GM12878 (cell line): Measurements from ENCODE around the gene CLEC6A. TPM values are rescaled to one million over a fixed set of nuclear protein-coding genes. Genes with fewer than 3 reads are reported as not detected.
"Not testable (repeated sequence)": the region's sequence is repeated elsewhere in the genome, so short reads cannot be mapped to it uniquely, and the experiment has no call there.

Experiments used
- ATAC-seq: fragments of 200-7000 bp; cut with Tn5 transposase; 3 replicates; pipeline ENCODE4 v1.9.1; 2020; ENCODE audit warnings: mild to moderate bottlenecking, moderate library complexity
- BruUV-seq: library from RNA; stranded (reverse); fragments of 400-500 nt; replicated peaks from 2 replicates; lab custom pipeline; 2021; lab: Mats Ljungman, UMichigan
- CTCF ChIA-PET: fragments of 300-600 bp; sonication (Branson Sonifier 250); formaldehyde crosslinking; extraction: SDS; loops from one replicate; lab custom pipeline; 2021; ENCODE audit warnings: inconsistent platforms; lab: Yijun Ruan, JAX
- POLR2A ChIA-PET: fragments of 350-600 bp; formaldehyde crosslinking; extraction: SDS; loops from one replicate; lab custom pipeline; 2021; ENCODE audit warnings: inconsistent platforms; lab: Charles Lee
- RAD21 ChIA-PET: fragments of 300-600 bp; sonication (Branson Sonifier 250); formaldehyde crosslinking; loops from one replicate; lab custom pipeline; 2023; ENCODE audit warnings: antibody characterized with exemption; ENCODE audit not compliant: unreplicated experiment; lab: Charles Lee
- SMC1A ChIA-PET: fragments of 300-600 bp; sonication (Branson Sonifier 250); formaldehyde crosslinking; loops from one replicate; lab custom pipeline; 2023; ENCODE audit not compliant: unreplicated experiment, uncharacterized antibody; lab: Charles Lee
- DNase-seq: peaks from one replicate; pipeline ENCODE4 v3.0.0-alpha.2; 2011; ENCODE audit warnings: low read depth, low spot score
- FAIRE-seq: peaks from 3 replicates; lab custom pipeline; 2011; peaks lifted over from hg19 to GRCh38; lab: Jason Lieb, UNC
- H2AFZ ChIP-seq: 2 replicates; pipeline ENCODE4 v1.6.0; 2011; ENCODE audit warnings: low read depth, low read length, control low read depth; ENCODE audit not compliant: control insufficient read depth
- H3K27ac ChIP-seq: 2 replicates; pipeline ENCODE4 v1.5.1; 2011; ENCODE audit warnings: control low read depth; ENCODE audit not compliant: control insufficient read depth, insufficient read depth
- H3K27me3 ChIP-seq, 2 experiments: replicated peaks in 1 of 2; 2 replicates each; pipeline versions ENCODE4 v1.6.0 to v1.6.1; 2011; ENCODE audit warnings: low read length in 1 of 2; ENCODE audit not compliant: control insufficient read depth in 2 of 2, insufficient read depth in 2 of 2
- H3K36me3 ChIP-seq, 2 experiments: 2 replicates each; pipeline ENCODE4 v1.5.1; 2011; ENCODE audit warnings: low read length in 1 of 2; ENCODE audit not compliant: control insufficient read depth in 2 of 2, insufficient read depth in 2 of 2
- H3K4me1 ChIP-seq: 2 replicates; pipeline ENCODE4 v1.6.1; 2011; ENCODE audit warnings: mild to moderate bottlenecking, low read length, moderate library complexity, mixed read lengths; ENCODE audit not compliant: control insufficient read depth, insufficient read depth
- H3K4me2 ChIP-seq: 2 replicates; pipeline ENCODE4 v1.6.0; 2011; ENCODE audit warnings: control low read depth; ENCODE audit not compliant: control insufficient read depth, insufficient read depth
- H3K4me3 ChIP-seq: fragments of 200-600 bp; sonication (generic); 2 replicates; pipeline ENCODE4 v1.5.1; 2016
- H3K79me2 ChIP-seq: 2 replicates; pipeline ENCODE4 v1.6.0; 2011; ENCODE audit warnings: low read length; ENCODE audit not compliant: control insufficient read depth, insufficient read depth
- H3K9ac ChIP-seq: 2 replicates; pipeline ENCODE4 v1.8.0; 2011; ENCODE audit warnings: low read length, control low read depth, mixed read lengths; ENCODE audit not compliant: control insufficient read depth, insufficient read depth
- H3K9me3 ChIP-seq: replicated peaks from 3 replicates; pipeline ENCODE4 v1.5.1; 2011; ENCODE audit warnings: mild to moderate bottlenecking, low read length; ENCODE audit not compliant: control insufficient read depth, insufficient read depth
- H4K20me1 ChIP-seq: 2 replicates; pipeline ENCODE4 v1.6.0; 2011; ENCODE audit not compliant: control insufficient read depth, insufficient read depth
- CREB1 ChIP-seq: IDR thresholded peaks from 2 replicates; pipeline ENCODE4 v1.6.1; 2012; ENCODE audit warnings: low read depth, mild to moderate bottlenecking, inconsistent platforms
- FOXK2 ChIP-seq: fragments of 450-650 bp; IDR thresholded peaks from 2 replicates; pipeline ENCODE4 v1.6.1; 2017; ENCODE audit warnings: mild to moderate bottlenecking, moderate library complexity
- IRF5 ChIP-seq: fragments of 450-650 bp; IDR thresholded peaks from 2 replicates; pipeline ENCODE4 v1.6.1; 2017; ENCODE audit warnings: borderline replicate concordance
- MEF2A ChIP-seq: IDR thresholded peaks from 2 replicates; pipeline ENCODE4 v1.6.1; 2011; ENCODE audit warnings: low read depth, mild to moderate bottlenecking, low read length, moderate library complexity; ENCODE audit not compliant: insufficient read depth
- POLR2AphosphoS2 ChIP-seq: IDR thresholded peaks from 2 replicates; pipeline ENCODE4 v1.6.1; 2011; ENCODE audit warnings: low read depth, mild to moderate bottlenecking, low read length, improper control_type of control experiment, moderate library complexity
- RELA ChIP-seq: fragments of 450-650 bp; IDR thresholded peaks from 2 replicates; pipeline ENCODE4 v1.8.0; 2014; ENCODE audit warnings: borderline replicate concordance; ENCODE audit not compliant: partially characterized antibody
- SIX5 ChIP-seq: IDR thresholded peaks from 2 replicates; pipeline ENCODE4 v1.6.1; 2011; ENCODE audit warnings: mild to moderate bottlenecking, low read depth, low read length, moderate library complexity; ENCODE audit not compliant: severe bottlenecking
- STAT1 ChIP-seq: fragments of 450-650 bp; conservative IDR thresholded peaks from 2 replicates; pipeline ENCODE4 v1.6.1; 2014; ENCODE audit warnings: antibody characterized with exemption, mild to moderate bottlenecking
- SUPT20H ChIP-seq: IDR thresholded peaks from 2 replicates; pipeline ENCODE4 v1.6.1; 2011; ENCODE audit warnings: low read depth, mild to moderate bottlenecking, low read length, moderate library complexity, borderline replicate concordance; ENCODE audit not compliant: control insufficient read depth
- YBX1 ChIP-seq: fragments of 450-650 bp; IDR thresholded peaks from 2 replicates; pipeline ENCODE4 v1.6.1; 2016; ENCODE audit warnings: antibody characterized with exemption
- ZBED1 ChIP-seq: IDR thresholded peaks from 2 replicates; pipeline ENCODE4 v1.6.1; 2016; ENCODE audit warnings: borderline replicate concordance
- WGBS: methylation state at CpG from one replicate; pipeline ENCODE4 v1.1.6; 2016; ENCODE audit warnings: low lambda C conversion rate; ENCODE audit not compliant: insufficient replicate concordance, insufficient coverage; ENCODE audit errors: missing lambda C conversion rate; 5-methylcytosine and 5-hydroxymethylcytosine counted together
- in situ Hi-C: fragments of 300-500 bp; cut with MboI; formaldehyde crosslinking; loops from 9 replicates; pipeline ENCODE4 v1.14.3; 2018; ENCODE audit warnings: mixed read lengths
- intact Hi-C: fragments of 100-400 bp; cut with micrococcal nuclease; formaldehyde crosslinking; loops from one replicate; pipeline ENCODE4 v1.14.2; 2022; ENCODE audit not compliant: unreplicated experiment
- polyA plus RNA-seq, 11 experiments: library from polyadenylated mRNA; depleted of rRNA in 4 of 11; unstranded in 6 of 11; stranded (reverse) in 5 of 11; fragments of >200 nt; fragmentation: Nextera tagmentation in 4 of 11; fragmentation: Illumina TruSeq in 1 of 11; extraction: Ambion mirVana in 4 of 11; extraction: Trizol in 1 of 11; gene quantifications; 1 replicate in 1 of 11; 2 replicates in 10 of 11; pipeline versions ENCODE4 v1.2.1 to v1.2.3, GENCODE V29; 2011 to 2016; ENCODE audit warnings: inconsistent platforms in 2 of 11, missing spikeins in 2 of 11, low read depth in 1 of 11
- total RNA-seq, 4 experiments: library from RNA; depleted of rRNA in 3 of 4; stranded (reverse); fragments of >200 nt in 3 of 4; fragmentation: Illumina TruSeq in 1 of 4; extraction: Trizol in 1 of 4; gene quantifications; 2 replicates each; pipeline versions ENCODE4 v1.2.1 to v1.2.3, GENCODE V29; 2013 to 2021
- TF ChIP-seq, protein P1 (sequence below): IDR thresholded peaks from 2 replicates; pipeline ENCODE4 v1.6.1; 2011; ENCODE audit warnings: mild to moderate bottlenecking, low read depth, low read length, moderate library complexity; ENCODE audit not compliant: insufficient replicate concordance
- TF ChIP-seq, protein P2 (sequence below): IDR thresholded peaks from 2 replicates; pipeline ENCODE4 v1.6.1; 2012; ENCODE audit warnings: low read depth, low read length, improper control_type of control experiment

The CLEC6A gene
- total and polyA plus RNA-seq, 10 of the 15 experiments (the other 5 are each of a cell fraction or from before 2014, with no cell fraction given): not detected

- CTCF ChIA-PET: interaction anchor here (1.1 to 1.6 kb wide), 2 partner anchors 12 to 19 kb away, joined by 3 to 4 read pairs; no protein-coding TSS in a partner anchor
- SMC1A ChIA-PET, in situ Hi-C loops, H3K27ac ChIP-seq, H3K9me3 ChIP-seq, H3K36me3 ChIP-seq, BruUV-seq, DNase-seq, H4K20me1 ChIP-seq, FAIRE-seq, H3K79me2 ChIP-seq, H3K4me3 ChIP-seq, H3K4me2 ChIP-seq, ATAC-seq, H2AFZ ChIP-seq, H3K4me1 ChIP-seq, intact Hi-C loops, H3K27me3 ChIP-seq, RAD21 ChIA-PET, H3K9ac ChIP-seq: not testable (repeated sequence)
- 12% methylated on average over 7 of the region's 7 CpGs for WGBS
- POLR2A ChIA-PET: interaction anchor here (0.5 kb wide), 1 partner anchor 270 kb away, joined by 8 read pairs; no protein-coding TSS in a partner anchor
Observed at GRCh38 chr12:8496074-8496473, 40.3 kb downstream of the CLEC6A start.

- TF ChIP-seq FOXK2 (no peak), SIX5 (no peak), CREB1 (no peak), SUPT20H (no peak), POLR2AphosphoS2 (no peak), RELA (no peak), YBX1 (no peak), ZBED1 (no peak), STAT1 (no peak), IRF5 (no peak), MEF2A (no peak)
- TF ChIP-seq, protein P1, sequence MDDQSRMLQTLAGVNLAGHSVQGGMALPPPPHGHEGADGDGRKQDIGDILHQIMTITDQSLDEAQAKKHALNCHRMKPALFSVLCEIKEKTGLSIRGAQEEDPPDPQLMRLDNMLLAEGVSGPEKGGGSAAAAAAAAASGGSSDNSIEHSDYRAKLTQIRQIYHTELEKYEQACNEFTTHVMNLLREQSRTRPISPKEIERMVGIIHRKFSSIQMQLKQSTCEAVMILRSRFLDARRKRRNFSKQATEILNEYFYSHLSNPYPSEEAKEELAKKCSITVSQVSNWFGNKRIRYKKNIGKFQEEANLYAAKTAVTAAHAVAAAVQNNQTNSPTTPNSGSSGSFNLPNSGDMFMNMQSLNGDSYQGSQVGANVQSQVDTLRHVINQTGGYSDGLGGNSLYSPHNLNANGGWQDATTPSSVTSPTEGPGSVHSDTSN: no peak
- TF ChIP-seq, protein P2, sequence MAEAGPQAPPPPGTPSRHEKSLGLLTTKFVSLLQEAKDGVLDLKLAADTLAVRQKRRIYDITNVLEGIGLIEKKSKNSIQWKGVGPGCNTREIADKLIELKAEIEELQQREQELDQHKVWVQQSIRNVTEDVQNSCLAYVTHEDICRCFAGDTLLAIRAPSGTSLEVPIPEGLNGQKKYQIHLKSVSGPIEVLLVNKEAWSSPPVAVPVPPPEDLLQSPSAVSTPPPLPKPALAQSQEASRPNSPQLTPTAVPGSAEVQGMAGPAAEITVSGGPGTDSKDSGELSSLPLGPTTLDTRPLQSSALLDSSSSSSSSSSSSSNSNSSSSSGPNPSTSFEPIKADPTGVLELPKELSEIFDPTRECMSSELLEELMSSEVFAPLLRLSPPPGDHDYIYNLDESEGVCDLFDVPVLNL: no peak
- TF ChIP-seq, all 136 proteins: peak for 0
- DNase-seq (no peak), ATAC-seq (no peak), FAIRE-seq (no peak)
- Histone ChIP-seq H3K9ac (no peak overlapping the region), H3K9me3 (no peaks in the 10 kb centered on the region), H3K4me1 (no peaks in the 10 kb centered on the region), H3K27ac (no peak overlapping the region), H3K4me2 (no peak overlapping the region), H3K36me3 (no peaks in the 10 kb centered on the region), H3K4me3 (no peak overlapping the region), H4K20me1 (no peaks in the 10 kb centered on the region), H2AFZ (no peak overlapping the region), H3K27me3 (peaks cover 0 to 4% of the 10 kb centered on the region in 2 experiments; a peak in 1 of 4 replicates), H3K79me2 (no peaks in the 10 kb centered on the region)
- intact Hi-C loops (no loop called here), in situ Hi-C loops (no loop called here)
- 10% methylated on average over 4 of the region's 4 CpGs for WGBS
- ChIA-PET SMC1A (no interaction called here), CTCF (no interaction called here), RAD21 (no interaction called here), POLR2A (no interaction called here)
- BruUV-seq: no TSS peak
Observed at GRCh38 chr12:8499616-8500015, 43.9 kb downstream of the CLEC6A start.
